ENCODE data around the gene NFX1.
A peak's percentile ranks its signal among the peaks of the same experiment; 100 is the strongest.
"Not testable (repeated sequence)": the region's sequence is repeated elsewhere in the genome, so short reads cannot be mapped to it uniquely, and the experiment has no call there.

NFX1 gene

GRCh38 chr9:33388110-33388994, 98.0 kb downstream of the NFX1 start:
- DNase-seq (ENCODE audit: low read depth) = no peak

- not testable (repeated sequence) for DNase-seq (ENCODE audit: low read depth)
Measured at GRCh38 chr9:33391111-33391771, 100.9 kb downstream of the NFX1 start.

DNA sequence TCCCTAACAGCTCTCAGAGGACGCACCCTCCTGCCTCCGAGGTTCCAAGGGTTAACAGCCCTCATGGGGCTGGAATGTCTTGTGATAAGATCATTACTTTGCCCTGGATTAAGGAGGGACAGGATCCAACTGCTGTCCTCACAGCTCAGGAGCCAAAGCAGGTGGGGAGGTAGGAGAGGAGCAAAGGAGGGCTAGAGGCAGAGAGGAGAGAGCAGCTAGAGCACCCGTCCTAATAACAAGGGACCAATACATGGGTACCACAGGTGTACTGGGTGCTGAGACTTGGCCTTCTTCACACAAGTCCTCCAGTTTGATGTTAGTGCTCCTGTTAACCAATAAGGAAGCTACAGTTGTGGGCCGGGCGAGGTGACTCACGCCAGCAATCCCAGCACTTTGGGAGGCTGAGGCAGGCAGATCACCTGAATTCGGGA, 102.3 kb downstream of the NFX1 start:
- DNase-seq (ENCODE audit: low read depth) = not testable (repeated sequence)

DNA sequence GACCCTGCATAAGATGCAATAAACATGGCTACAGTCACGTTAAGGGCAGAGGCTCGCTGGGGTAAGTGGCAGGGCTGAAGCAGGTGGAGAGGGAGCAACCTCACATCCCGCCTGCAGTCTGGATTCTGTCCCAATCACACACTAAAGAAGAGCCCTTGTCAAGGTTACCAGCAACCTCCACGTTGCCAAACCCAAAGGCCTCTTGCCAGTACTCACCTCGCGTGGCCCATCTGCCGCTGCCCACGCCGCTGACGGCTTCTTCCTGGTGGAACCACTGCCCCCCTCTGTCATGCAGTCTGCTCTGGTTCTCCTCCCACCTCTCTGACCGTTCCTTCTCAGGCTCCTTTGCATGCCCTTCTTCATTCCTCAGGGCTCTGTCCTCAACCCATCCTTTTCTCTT, 103.3 kb downstream of the NFX1 start:
- no peak for DNase-seq (ENCODE audit: low read depth)

DNA sequence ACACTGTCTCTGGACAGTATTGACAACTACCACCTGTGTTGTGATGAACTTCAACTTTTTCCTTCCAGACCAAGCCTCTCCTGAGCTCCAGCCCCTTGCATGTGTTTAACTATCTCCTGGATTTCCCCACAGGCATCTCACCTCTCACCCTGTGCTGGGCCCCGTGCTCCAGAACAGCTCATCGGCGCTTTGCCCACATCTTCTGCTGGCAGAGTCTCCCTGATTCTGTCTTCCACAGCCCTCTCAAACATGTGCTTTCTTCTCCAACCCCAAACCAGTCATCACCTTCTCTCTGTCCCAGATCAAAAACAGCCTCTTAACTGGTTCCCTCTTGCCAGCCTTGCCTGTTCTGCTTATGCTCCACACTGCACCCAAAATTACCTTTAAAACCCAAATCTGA, 103.7 kb downstream of the NFX1 start:
- not testable (repeated sequence) for DNase-seq (ENCODE audit: low read depth)

DNA sequence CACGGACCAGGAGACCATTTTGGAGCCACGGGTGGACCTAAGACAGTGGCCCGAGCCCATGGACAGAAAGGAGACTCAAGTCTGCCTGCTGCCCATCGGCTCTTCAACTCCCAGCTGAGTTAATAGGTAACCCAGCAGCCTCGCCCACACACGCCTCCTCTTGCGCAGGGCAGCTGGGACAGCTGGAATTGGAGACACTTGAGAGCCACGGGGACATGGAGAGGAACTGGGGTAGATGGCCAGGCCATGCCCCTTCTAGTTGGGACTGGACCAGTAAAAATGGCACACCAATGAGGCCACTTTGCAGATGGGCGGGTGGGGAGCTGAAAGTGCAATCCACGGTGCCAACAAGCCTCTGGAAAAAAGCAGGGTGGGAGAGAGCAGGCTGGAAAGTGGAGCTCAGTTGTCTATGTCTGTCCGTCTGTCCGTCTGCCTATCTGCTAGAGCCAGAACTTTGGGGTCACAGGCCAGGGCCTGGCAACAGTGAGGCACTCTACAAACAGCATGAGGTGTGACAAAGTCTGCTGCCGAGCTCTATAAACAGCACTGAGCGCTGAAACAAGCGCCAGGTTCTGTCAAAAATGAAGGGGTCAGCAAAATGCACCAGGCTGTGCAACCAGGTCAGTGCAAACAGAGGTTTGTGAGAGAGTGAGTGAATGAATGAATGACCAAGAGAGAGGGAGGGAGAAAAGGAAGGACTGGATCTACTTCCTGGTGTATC, 105.0 kb downstream of the NFX1 start:
- not testable (repeated sequence) for DNase-seq (ENCODE audit: low read depth)

DNA sequence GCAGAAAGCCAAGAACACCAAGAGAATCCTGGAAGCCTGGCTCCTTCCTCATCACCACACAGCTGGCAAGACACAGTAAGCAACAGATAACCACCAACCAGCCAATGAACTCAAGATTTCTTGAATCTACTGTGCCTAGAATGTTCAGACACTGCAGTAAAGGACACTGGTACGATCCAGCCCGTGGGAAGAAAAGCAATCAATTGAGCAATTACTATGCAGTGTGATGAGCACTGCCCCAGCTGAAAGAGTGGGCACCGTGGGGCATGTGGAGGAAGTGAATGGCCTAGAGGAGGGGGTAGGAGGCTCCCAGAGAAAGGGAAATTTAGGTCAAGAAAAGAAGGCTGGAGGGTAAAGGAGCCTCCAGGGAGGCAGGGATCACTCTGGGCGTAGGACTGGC, 107.5 kb downstream of the NFX1 start:
- not testable (repeated sequence) for DNase-seq (ENCODE audit: low read depth)

DNA sequence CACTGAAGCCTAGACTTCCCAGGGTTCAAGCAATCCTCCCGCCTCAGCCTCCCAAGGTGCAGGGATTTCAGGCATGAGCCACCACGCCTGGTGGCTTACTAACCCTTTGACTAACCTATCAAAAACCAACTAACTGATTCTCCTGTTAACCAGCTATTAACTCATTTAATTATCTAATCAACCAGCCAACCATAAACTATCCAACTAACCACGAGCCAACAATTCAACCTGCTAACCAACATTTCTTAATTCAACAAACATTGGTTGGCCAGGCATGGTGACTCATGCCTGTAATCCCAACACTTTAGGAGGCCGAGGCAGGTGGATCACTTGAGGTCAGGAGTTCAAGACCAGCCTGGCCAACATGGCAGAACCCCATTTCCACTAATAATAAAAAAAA, 108.7 kb downstream of the NFX1 start:
- DNase-seq (ENCODE audit: low read depth) = not testable (repeated sequence)

GRCh38 chr9:33401809-33402208, 111.5 kb downstream of the NFX1 start:
- not testable (repeated sequence) for DNase-seq (ENCODE audit: low read depth)

DNA sequence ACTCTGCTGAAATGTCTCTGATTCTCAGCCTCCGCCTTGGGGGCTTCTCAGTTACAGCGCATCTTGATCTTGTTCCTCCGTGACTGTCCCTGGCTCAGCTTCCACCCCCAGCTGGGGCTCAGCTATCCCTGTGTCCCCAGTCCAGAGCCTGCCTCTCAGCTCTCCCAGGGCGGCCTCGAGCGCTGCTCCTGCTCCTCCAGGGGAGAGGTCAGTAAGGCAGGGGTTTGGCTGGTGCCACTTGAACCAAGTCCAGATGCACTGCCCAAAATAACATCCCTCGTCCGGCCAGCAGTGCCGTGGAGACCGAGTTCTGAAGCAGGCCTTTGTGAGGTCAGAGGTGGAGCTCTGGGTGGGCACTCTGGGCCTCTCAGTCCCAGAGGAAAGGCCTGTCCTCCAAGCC, 112.1 kb downstream of the NFX1 start, which contains the start of gene AQP7:
Gene AQP7 (minus strand): TSS at position 198 of the 400 bp plus-strand sequence. CDS start 1,306 bp downstream, outside the sequence.
- not testable (repeated sequence) for DNase-seq (ENCODE audit: low read depth)

DNA sequence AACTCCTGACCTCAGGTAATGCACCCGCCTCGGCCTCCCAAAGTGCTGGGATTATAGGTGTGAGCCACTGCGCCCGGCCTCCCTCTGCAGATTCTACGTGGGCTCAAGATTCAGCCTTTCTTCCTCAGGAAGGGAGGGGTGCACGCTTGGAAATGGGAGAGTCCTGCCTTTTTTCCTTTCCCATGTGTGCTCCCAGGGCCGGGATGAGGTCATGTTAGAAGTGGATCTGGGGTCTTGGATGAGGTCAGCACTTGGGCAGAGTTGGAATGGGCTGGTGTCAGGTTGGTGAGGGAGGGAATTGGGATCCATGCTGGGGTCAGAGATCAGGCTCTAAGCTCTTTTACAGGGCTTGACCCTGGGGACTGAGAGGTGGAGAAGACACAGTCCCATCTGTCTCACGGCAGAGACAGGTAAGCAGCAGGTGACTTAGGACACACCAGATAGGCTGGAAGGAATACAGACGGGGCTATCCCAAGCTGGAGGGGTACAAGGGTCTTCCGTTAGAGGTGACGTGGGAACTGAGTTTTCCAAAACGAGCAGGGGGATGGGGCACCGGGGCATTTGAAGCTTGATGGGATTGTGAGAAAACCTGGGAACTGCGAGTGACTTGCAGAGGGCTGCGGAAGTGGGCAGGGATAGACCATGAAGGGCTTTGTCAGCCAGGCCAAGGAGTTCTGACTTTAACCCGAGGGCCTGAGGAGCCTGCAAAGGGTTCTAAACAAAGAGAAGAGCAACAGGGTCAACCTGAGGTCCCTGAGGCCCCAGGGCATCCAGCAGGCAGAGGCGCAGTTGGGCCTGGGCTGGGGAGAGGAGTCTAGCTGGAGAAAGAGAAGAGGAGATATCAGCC, 113.8 kb downstream of the NFX1 start:
- DNase-seq (ENCODE audit: low read depth) = no peak

DNA sequence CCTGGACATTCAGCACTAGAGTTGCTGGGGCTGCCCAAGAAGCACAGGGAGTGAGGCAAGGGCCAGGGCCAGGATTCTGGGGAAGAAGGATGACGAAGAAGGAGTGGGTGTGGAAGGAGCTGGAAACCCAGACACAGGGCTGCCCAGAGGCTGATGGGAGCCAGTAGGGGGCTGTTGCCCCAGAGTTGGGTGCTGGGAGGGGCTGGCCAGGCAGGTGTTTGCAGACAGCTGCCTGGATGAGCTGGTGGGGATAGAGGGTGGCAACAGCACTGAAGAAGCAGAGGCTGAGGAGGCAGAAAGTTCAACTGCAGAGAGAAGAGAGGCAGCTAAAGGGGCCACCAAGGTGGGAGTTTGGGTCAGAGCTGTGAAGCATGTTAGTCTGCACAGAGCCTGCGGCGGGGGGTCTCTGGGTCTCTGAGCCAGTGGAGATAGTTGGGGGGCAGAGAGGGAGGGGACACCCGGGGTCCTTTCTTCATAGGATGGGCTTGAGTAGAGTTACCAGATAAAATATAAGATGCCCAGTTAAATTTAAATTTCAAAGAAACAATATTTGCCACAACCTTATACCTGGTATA, 114.6 kb downstream of the NFX1 start:
- no peak for DNase-seq (ENCODE audit: low read depth)

DNA sequence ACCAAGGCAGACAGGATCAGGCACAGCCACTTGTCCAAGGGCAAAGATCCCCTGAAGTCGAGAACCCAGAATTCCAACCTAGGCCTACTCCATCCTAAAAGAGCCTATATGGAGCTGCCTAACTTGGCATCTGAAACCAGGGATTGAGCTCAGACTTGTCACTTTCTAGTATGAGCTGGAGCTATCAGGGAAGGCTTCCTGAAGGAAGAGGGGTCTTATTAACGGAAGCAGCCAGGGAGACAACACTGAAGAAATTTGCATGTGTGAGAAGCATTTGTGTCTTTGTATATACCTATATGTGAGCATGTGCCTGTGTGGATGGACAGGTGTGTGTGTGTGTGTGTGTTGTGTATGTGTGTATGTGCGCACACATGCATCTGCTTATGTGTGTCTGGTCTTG, 116.7 kb downstream of the NFX1 start:
- no peak for DNase-seq (ENCODE audit: low read depth)

- DNase-seq (ENCODE audit: low read depth) = no peak
Measured at GRCh38 chr9:33408087-33408486, 117.8 kb downstream of the NFX1 start.

DNA sequence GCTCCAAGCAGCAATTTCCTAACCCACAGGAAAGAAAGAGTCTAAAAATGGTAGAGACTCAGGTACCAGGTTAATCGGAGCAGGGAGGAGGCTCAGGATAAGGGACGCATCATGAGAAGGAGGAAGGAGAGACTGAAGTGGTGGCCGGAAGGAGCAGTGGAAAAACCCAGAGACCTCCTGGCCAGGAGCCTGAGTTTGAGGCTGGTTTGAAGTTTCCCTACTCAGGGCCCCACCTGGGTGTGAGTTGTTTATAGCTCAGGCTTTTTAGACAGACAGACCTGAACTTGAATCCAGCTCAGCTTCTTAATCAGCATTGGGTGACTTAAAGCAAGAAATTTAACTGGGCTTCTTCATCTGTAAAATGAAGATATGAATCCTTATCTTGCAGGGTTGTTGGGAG, 124.0 kb downstream of the NFX1 start:
- DNase-seq (ENCODE audit: low read depth) = no peak

DNA sequence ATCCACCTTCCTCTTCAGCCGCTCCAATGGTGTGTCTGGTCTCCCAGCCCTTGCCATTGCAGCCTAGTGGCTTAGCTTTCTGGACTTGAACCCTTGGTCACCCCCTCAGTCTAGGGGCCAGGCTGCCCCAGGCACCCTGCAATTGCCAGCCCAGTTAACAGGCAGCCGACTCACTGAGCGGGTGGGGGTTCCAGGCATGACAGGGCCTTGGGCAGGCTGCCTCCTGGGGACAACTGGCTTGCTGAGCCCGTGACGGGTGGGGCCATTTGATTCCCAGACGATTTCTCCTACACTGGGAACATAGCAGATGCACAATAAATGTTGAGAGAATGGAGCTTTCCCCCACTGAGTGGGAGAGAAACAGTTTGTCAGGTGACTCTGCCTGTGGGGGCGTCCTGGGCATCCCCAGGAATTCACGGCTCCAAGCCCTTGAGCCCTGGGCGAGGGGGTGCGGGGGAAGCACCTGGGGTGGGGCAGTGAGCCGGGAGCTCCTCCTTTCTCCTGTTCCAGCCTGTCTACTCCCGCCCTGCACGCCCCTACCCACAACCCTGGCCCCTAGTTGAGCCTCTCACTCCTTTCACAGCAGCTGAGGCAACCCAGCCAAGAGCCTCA, 124.7 kb downstream of the NFX1 start:
- DNase-seq (ENCODE audit: low read depth) = no peak

DNA sequence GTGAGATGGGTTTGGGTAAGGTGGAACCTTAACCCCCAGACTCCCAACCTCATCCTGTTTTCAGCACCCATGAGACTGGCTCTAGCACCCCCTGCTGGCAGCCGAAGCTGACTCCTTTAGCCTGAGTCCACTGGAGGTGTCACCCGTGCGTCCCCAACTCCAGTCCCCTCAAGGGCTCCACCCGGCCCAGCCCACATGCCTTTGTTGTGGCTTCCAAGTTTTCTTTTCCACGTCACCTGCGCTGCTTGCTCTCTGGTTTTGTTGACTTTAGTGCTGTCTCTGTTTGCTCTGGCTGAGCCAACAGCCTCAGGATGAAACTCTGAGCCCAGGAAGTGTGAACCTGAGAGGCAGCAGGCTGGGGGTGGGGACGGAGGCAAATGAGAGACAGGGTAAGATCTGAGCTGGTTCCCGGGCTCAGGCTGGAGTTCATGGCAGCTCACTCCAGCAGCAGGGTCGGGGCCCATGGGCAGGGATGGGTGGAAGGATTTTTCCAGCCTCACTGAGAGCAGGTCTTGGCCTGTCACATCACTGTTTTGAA, 125.3 kb downstream of the NFX1 start:
- DNase-seq (ENCODE audit: low read depth) = peak; percentile 66

DNA sequence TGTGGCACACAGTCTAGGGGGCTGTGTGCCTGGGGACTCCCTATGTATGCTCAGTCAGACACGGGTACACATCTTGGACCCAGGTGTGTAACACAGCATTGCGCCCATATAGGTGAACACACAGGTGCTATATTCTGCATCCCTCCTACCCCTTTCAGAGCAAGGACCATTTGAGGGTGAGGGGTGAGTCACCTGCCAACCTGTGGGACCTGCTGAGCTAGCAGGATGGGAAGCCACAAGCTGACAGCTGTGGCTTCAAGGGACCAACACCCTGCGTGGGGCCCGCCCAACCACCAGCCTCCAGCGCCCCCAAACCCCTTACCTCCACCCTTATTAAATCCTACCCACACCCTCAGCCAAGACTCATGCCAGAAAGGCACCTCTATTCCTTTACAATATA, 126.7 kb downstream of the NFX1 start:
- no peak for DNase-seq (ENCODE audit: low read depth)

- no peak for DNase-seq (ENCODE audit: low read depth)
Measured at GRCh38 chr9:33418090-33418489, 127.8 kb downstream of the NFX1 start.

DNA sequence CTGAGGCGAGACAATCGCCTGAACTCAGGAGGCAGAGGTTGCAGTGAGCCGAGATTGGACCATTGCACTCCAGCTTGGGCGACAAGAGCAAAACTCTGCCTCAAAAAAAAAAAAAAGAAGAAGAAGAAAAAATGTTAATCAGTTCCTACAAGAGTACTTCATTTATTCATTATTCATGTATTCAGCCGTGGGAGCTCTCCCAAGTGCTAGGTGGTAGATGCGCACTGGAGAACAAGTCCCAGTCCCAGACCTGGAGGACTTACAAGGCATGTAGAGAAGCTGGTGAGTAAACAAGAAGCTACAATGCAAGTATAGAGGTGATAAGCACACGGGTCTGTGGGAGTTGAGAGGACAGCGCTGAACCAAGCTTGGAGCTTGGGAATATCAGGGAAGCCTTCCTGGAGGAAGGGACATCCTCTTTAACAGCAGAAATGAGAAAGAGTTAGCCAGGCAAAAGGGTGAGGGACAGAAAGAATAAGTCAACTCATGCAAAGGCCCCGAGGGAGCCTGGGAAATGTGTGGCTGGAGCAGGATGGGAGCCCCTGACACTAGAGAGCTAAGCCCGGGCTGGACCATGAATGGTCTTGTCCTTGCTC, 129.5 kb downstream of the NFX1 start:
- no peak for DNase-seq (ENCODE audit: low read depth)

All from stimulated activated CD8-positive, alpha-beta memory T cell treated with anti-CD3 and anti-CD28 coated beads, Interleukin-15, amount 100 ng/mL, for 24 hours (primary cell).